Choroid plexus epithelial cell (primary cell): ENCODE data around the gene CARM1.
"Not testable (repeated sequence)": the region's sequence is repeated elsewhere in the genome, so short reads cannot be mapped to it uniquely, and the experiment has no call there.

ENCODE experiments used
- DNase-seq: peaks from one replicate; pipeline ENCODE4 v3.0.0-alpha.2; 2010; ENCODE audit warnings: low read depth
- H3K4me3 ChIP-seq: 2 replicates; pipeline ENCODE4 v1.5.1; 2011; ENCODE audit warnings: low read depth, mild to moderate bottlenecking, control low read depth, low read length, moderate library complexity
- TF ChIP-seq, protein P1 (sequence below): conservative IDR thresholded peaks from 2 replicates; pipeline ENCODE4 v1.5.1; 2011; ENCODE audit warnings: low read depth, mild to moderate bottlenecking, control low read depth, inconsistent platforms, low read length, moderate library complexity

The CARM1 gene

DNA sequence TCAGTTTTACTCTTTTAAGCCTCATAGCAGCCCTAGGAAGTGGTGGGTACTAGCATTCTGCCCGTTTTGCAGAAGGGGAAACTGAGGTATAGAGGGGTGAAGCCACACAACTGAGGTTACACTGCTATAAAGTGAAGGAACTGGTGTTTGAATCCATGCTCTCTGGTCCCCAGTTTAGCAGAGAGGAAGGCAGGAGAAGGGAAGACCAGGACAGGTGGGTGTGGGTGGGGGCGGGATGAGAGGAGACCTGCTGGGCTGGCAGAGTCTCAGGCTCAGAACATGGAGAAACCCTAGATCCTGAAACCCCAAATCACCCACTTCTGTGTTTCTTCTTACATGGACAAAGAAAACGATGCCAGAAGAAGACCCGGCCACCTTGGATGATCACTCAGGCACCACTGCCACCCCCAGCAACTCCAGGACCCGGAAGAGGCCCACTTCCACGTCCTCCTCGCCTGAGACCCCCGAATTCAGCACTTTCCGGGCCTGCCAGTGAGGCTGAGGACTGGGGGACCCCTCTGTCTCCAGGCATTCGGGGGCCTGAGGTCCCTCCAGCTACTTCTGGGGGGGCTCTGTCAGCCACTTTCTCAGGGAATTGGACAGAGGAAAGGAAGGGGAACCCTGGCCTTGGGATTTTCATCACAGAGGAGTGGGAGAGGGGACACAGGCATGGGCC, 2.3 kb upstream of the CARM1 start:
- H3K4me3 ChIP-seq, result no peak overlapping the region
- TF ChIP-seq, protein P1, sequence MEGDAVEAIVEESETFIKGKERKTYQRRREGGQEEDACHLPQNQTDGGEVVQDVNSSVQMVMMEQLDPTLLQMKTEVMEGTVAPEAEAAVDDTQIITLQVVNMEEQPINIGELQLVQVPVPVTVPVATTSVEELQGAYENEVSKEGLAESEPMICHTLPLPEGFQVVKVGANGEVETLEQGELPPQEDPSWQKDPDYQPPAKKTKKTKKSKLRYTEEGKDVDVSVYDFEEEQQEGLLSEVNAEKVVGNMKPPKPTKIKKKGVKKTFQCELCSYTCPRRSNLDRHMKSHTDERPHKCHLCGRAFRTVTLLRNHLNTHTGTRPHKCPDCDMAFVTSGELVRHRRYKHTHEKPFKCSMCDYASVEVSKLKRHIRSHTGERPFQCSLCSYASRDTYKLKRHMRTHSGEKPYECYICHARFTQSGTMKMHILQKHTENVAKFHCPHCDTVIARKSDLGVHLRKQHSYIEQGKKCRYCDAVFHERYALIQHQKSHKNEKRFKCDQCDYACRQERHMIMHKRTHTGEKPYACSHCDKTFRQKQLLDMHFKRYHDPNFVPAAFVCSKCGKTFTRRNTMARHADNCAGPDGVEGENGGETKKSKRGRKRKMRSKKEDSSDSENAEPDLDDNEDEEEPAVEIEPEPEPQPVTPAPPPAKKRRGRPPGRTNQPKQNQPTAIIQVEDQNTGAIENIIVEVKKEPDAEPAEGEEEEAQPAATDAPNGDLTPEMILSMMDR, result no peak
- no peak for DNase-seq

DNA sequence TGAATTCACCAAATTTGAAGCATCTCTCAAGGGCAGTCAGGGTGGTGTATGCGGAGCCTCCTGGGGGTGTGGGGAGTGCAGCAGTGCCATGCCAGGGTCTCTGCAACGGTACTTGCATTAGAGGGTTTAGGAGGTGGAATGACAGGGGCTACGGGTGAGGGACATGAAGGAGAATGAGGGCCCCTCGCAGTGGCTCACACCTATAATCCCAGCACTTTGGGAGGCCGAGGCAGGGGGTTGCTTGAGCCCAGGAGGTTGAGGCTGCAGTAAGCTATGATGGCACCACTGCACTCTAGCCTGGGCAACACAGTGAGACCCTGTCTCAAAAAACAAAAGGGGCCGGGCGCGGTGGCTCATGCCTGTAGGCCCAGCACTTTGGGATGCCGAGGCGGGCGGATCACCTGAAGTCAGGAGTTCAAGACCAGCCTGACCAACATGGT, 1.5 kb upstream of the CARM1 start:
- DNase-seq, result not testable (repeated sequence)

DNA sequence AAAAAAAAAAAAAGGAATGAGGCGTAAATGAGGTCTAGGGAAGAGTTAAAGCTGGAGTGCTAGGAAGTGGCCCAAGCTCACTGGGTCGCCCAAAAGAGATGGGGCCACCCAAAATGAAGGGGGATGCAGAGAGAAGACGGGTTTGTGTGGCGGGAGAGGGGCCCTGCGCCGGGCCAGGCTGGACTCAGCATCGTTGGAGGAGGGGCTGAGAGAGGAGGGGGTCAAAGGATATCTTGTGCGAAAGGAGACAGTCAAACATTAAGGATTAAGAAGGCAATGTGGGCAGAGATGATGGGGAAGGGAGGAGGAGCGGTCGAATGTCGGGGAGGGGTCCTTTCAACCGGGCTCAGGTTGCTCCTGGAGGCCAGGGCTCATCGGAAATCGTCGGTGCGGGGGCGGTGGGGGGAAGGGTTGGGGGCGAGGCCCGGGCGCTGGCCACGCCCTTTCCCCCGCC, 825 bp upstream of the CARM1 start:
- H3K4me3 ChIP-seq, result peak overlapping the region; percentile 68
- TF ChIP-seq, protein P1, result no peak
- DNase-seq, result no peak

More for the DNA sequence above, 1.5 kb upstream of the CARM1 start:
- H3K4me3 ChIP-seq, result not testable (repeated sequence)

DNA sequence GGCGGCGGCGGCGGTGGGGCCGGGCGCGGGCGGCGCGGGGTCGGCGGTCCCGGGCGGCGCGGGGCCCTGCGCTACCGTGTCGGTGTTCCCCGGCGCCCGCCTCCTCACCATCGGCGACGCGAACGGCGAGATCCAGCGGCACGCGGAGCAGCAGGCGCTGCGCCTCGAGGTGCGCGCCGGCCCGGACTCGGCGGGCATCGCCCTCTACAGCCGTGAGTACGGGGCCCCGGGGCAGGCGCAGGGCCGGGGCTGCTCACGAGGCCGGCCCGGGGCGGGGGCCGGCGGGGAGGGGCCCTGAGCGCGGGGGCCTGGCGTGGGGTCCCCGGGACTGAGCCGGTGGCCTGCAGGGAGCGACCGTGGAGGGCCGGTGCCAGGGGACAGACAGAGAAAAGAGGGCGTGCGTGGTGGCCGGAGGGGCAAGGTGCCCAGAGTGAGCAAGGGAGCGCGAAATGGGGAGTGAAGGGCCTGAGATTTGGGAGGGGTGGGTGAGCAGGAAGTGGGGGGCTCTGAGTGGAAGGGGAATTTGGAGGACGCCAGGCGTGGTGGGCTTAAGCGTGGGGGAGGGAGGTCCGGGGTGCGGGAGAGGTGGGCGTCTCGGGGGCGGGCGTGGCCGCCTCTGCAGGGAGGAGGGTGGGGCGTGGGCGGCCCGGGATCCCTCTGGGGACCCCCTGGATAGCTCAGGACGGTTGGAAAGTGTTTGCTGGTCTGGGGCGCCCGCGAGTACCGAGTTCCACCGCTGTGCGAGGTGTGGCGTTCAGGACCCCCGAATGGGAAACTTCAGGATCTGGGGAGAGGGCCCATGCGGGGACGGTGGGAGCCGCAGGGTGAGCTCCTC, 575 bp downstream of the CARM1 start:
- peak overlapping the region; percentile 80 for H3K4me3 ChIP-seq
- DNase-seq, result no peak
- TF ChIP-seq, protein P1, result no peak

DNA sequence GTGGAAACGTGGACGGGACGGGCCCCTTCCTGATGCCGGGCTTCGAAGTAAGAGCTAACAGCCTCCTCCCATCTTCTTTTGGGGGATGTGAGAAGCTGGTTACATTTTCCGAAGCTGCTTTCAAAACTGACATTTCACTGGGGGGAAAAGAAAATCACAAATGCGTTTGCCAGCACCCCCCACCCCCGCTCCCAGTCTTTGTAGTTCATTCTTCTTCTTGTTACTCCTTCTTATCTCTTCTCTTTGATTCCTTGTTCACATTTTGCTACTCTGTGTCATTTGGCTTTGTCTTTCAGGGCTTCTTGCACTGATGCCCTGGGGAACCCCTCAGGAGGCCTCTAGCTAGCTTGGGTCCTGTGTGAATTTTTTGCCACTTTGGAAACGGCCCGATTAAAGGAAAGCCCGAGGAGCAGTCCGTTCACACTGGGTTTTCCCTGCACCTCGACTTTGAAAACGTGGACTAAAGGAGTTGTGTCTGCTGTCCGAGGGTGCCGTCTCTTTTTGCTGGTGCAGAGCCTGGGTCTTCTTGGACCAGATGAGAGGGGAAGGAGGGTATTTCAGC, 1.3 kb downstream of the CARM1 start:
- DNase-seq, result no peak
- H3K4me3 ChIP-seq, result peak overlapping the region; percentile 80
- TF ChIP-seq, protein P1, result no peak

DNA sequence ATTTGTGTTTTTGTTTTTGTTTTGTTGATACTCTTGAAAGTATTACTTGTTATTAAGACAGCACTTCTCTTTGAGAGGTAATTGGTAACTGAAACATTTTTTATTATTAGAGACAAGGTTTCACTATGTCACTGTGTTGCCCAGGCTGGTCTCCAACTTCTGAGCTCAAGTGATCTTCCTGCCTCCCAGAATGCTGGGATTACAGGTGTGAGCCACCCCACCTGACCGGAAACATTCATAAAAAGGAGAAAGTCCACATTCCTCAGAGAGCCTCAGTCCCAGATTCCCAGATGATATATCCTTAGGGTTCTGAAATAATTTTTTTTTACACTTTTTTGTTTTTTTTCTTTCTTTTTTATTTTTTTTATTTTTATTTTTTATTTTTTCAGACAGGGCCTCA, 2.7 kb downstream of the CARM1 start:
- H3K4me3 ChIP-seq, result no peak overlapping the region
- DNase-seq, result no peak
- TF ChIP-seq, protein P1, result no peak

DNA sequence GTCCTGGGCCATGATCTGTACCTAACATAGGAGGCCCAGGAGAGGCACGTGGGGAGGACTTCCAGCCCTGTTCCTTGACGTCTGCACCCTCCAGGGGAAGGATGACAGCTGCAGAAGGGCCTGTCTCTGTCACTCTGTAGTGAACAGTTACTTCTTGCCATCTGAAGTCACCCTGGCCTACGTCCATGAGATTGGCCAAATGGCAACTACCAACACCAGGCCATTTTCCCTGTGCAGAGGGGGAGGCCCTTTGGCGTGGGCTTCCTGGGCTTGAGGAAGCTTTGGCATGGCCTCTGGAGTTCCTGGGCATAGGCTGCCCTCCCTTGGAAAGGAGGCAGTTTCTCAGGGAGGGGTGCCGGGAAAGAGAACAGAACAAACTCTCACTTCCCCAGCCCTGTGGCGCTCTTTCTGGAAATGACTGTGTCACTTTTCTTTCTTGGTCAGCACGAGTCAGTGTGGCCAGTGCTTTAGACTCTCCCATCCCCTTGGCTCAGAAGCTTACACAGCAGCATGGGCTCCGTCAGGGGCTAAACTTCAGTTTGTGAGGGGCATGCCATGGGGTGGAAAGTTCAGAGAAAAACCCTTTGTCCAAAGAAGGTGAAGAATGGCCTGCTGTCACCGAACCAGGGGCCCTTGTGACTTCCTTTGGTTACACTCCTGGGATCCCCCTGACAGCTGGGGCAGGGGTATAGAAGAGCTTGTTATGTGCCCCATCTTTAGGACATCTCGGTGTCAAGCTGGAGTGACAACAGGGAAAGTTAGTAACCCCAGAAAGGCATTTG, 5.3 kb downstream of the CARM1 start:
- no peak for DNase-seq
- TF ChIP-seq, protein P1, result no peak
- no peak overlapping the region for H3K4me3 ChIP-seq

DNA sequence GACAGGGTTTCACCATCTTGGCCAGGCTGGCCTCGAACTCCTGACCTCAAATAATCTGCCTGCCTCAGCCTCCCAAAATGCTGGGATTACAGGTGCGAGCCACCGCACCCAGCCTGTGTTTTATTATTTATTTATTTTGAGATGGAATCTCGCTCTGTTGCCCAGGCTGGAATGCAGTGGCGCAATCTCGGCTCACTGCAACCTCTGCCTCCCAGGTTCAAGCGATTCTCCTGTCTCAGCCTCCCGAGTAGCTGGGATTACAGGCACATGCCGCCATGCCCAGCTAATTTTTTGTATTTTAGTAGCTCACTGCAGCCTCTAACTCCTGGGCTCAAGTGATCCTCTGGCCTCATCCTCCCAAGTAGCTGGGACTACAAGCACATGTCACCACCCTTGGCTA, 6.3 kb downstream of the CARM1 start:
- DNase-seq, H3K4me3 ChIP-seq: not testable (repeated sequence)
